HCT116 (cell line): ENCODE measurements around the gene TNFSF8. TPM values are rescaled to one million over a fixed set of nuclear protein-coding genes. Genes with fewer than 3 reads are reported as not detected.

Source experiments
- ATAC-seq: fragments of 200-7000 bp; cut with Tn5 transposase; 2 replicates; pipeline ENCODE4 v1.9.1; 2020; ENCODE audit warnings: mild to moderate bottlenecking, moderate library complexity
- BruUV-seq: library from RNA; stranded (reverse); fragments of 400-500 nt; replicated peaks from 2 replicates; lab custom pipeline; 2021; lab: Mats Ljungman, UMichigan
- CTCF ChIA-PET: fragments of 300-600 bp; sonication (Branson Sonifier 250); formaldehyde crosslinking; loops from one replicate; lab custom pipeline; 2021; ENCODE audit warnings: antibody characterized with exemption; lab: Charles Lee
- POLR2A ChIA-PET: fragments of 300-600, 350-600 bp; sonication (Branson Sonifier 250); formaldehyde crosslinking; loops from one replicate; lab custom pipeline; 2021; ENCODE audit warnings: antibody characterized with exemption; lab: Charles Lee
- RAD21 ChIA-PET, 2 experiments: fragments of 300-600 bp; sonication (Branson Sonifier 250); formaldehyde crosslinking; loops; one replicate each; lab custom pipeline; 2023; ENCODE audit warnings: low total read pairs in 2 of 2; ENCODE audit not compliant: uncharacterized antibody in 2 of 2, unreplicated experiment in 2 of 2, low non-redundant PET in 1 of 2; lab: Charles Lee
- DNase-seq: peaks from one replicate; pipeline ENCODE4 v3.0.0-alpha.2; 2010; ENCODE audit warnings: low read depth, low spot score
- H2AFZ ChIP-seq: fragments of 200-600 bp; shearing (Covaris generic), sonication (generic); 2 replicates; pipeline ENCODE4 v1.6.1; 2017; ENCODE audit warnings: low read depth, mixed run types, mixed read lengths, antibody characterized with exemption, low read length; ENCODE audit not compliant: poor library complexity, severe bottlenecking
- H3K27ac ChIP-seq: 2 replicates; pipeline ENCODE4 v1.5.1; 2012; ENCODE audit warnings: low read depth, low read length
- H3K27me3 ChIP-seq: fragments of 200-600 bp; sonication (generic); 2 replicates; pipeline ENCODE4 v1.6.1; 2016; ENCODE audit warnings: mixed run types, low read length, mixed read lengths; ENCODE audit not compliant: insufficient read depth
- H3K36me3 ChIP-seq, 2 experiments: fragments of 200-500 bp in 1 of 2; fragments of 200-600 bp in 1 of 2; sonication (Bioruptor generic) in 1 of 2; sonication (generic) in 1 of 2; 2 replicates each; pipeline versions ENCODE4 v1.5.1 to v1.6.1; 2014 to 2016; ENCODE audit warnings: low read length in 2 of 2, inconsistent platforms in 1 of 2, mixed read lengths in 1 of 2, mixed run types in 1 of 2; ENCODE audit not compliant: insufficient read depth in 2 of 2, control insufficient read depth in 1 of 2
- H3K4me1 ChIP-seq, 2 experiments: fragments of 200-600 bp in 1 of 2; sonication (generic) in 1 of 2; 2 replicates each; pipeline versions ENCODE4 v1.5.1 to v1.6.1; 2012 to 2017; ENCODE audit warnings: low read length in 2 of 2, inconsistent platforms in 1 of 2, mild to moderate bottlenecking in 1 of 2, mixed read lengths in 1 of 2, mixed run types in 1 of 2, moderate library complexity in 1 of 2; ENCODE audit not compliant: insufficient read depth in 2 of 2, control insufficient read depth in 1 of 2
- H3K4me2 ChIP-seq: fragments of 200-600 bp; sonication (generic); 2 replicates; pipeline ENCODE4 v1.6.1; 2017; ENCODE audit warnings: mixed run types, low read length, mixed read lengths
- H3K4me3 ChIP-seq, 2 experiments: fragments of 200-600 bp in 1 of 2; sonication (generic) in 1 of 2; replicated peaks in 1 of 2; 2 replicates each; pipeline ENCODE4 v1.5.1; 2011 to 2016; ENCODE audit warnings: low read length in 2 of 2, control low read depth in 1 of 2, low read depth in 1 of 2, mild to moderate bottlenecking in 1 of 2, mixed read lengths in 1 of 2, mixed run types in 1 of 2
- H3K79me2 ChIP-seq: fragments of 200-600 bp; sonication (generic); 2 replicates; pipeline ENCODE4 v1.6.1; 2017; ENCODE audit warnings: mild to moderate bottlenecking, mixed run types, low read length, moderate library complexity, mixed read lengths; ENCODE audit not compliant: insufficient read depth
- H3K9ac ChIP-seq: fragments of 200-600 bp; sonication (generic); 2 replicates; pipeline ENCODE4 v1.6.1; 2016; ENCODE audit warnings: low read length, mixed read lengths
- H3K9me2 ChIP-seq: fragments of 200-600 bp; sonication (generic), shearing (Covaris generic); 2 replicates; pipeline ENCODE4 v1.6.1; 2017; ENCODE audit warnings: mixed run types, mild to moderate bottlenecking, moderate library complexity; ENCODE audit not compliant: insufficient read depth
- H3K9me3 ChIP-seq, 2 experiments: fragments of 200-500 bp in 1 of 2; fragments of 200-600 bp in 1 of 2; sonication (Bioruptor generic) in 1 of 2; sonication (generic) in 1 of 2; 2 replicates each; pipeline ENCODE4 v1.6.1; 2014 to 2017; ENCODE audit warnings: low read length in 2 of 2, mixed read lengths in 2 of 2, inconsistent platforms in 1 of 2, low read depth in 1 of 2, mild to moderate bottlenecking in 1 of 2, mixed run types in 1 of 2, moderate library complexity in 1 of 2; ENCODE audit not compliant: control insufficient read depth in 1 of 2, insufficient read depth in 1 of 2
- H4K20me1 ChIP-seq: fragments of 200-600 bp; sonication (generic), shearing (Covaris generic); 2 replicates; pipeline ENCODE4 v1.6.1; 2017; ENCODE audit warnings: mixed run types, mild to moderate bottlenecking, moderate library complexity; ENCODE audit not compliant: insufficient read depth
- CBX3 ChIP-seq: IDR thresholded peaks from 2 replicates; pipeline ENCODE4 v1.6.1; 2012; ENCODE audit warnings: low read depth
- CTCF ChIP-seq, 3 experiments: fragments of 200-600 bp in 1 of 3; sonication (generic) in 1 of 3; IDR thresholded peaks in 2 of 3; conservative IDR thresholded peaks in 1 of 3; 2 replicates each; pipeline ENCODE4 v1.5.1; 2012 to 2017; ENCODE audit warnings: low read depth in 2 of 3, low read length in 2 of 3, antibody characterized with exemption in 1 of 3, borderline replicate concordance in 1 of 3, control low read depth in 1 of 3, mild to moderate bottlenecking in 1 of 3, mixed read lengths in 1 of 3, mixed run types in 1 of 3, moderate library complexity in 1 of 3; ENCODE audit not compliant: insufficient read depth in 1 of 3
- EZH2 ChIP-seq: fragments of 200-600 bp; sonication (generic); IDR thresholded peaks from 2 replicates; pipeline ENCODE4 v1.6.1; 2017; ENCODE audit warnings: antibody characterized with exemption, mixed run types
- EZH2phosphoT487 ChIP-seq: fragments of 200-600 bp; IDR thresholded peaks from 2 replicates; pipeline ENCODE4 v1.6.1; 2018; ENCODE audit warnings: antibody characterized with exemption, borderline replicate concordance
- POLR2AphosphoS5 ChIP-seq: IDR thresholded peaks from 2 replicates; pipeline ENCODE4 v1.6.1; 2011; ENCODE audit warnings: mild to moderate bottlenecking, low read depth, low read length, moderate library complexity
- SIN3A ChIP-seq: IDR thresholded peaks from 2 replicates; pipeline ENCODE4 v1.6.1; 2012; ENCODE audit warnings: low read depth
- SP1 ChIP-seq: IDR thresholded peaks from 2 replicates; pipeline ENCODE4 v1.6.1; 2012; ENCODE audit warnings: low read depth
- TCF7L2 ChIP-seq: IDR thresholded peaks from 2 replicates; pipeline ENCODE4 v1.7.0; 2011; ENCODE audit warnings: borderline replicate concordance, inconsistent platforms; ENCODE audit not compliant: insufficient read depth, insufficient read length; ENCODE audit errors: extremely low read depth
- YY1 ChIP-seq: IDR thresholded peaks from 2 replicates; pipeline ENCODE4 v1.6.1; 2011; ENCODE audit warnings: low read length, low read depth, moderate library complexity, mild to moderate bottlenecking; ENCODE audit not compliant: insufficient replicate concordance; ENCODE audit errors: extremely low read depth
- ZBTB33 ChIP-seq: IDR thresholded peaks from 2 replicates; pipeline ENCODE4 v1.6.1; 2011; ENCODE audit warnings: mild to moderate bottlenecking, low read length, moderate library complexity; ENCODE audit not compliant: insufficient replicate concordance; ENCODE audit errors: extremely low read depth
- ZFX ChIP-seq: fragments of 450-650 bp; IDR thresholded peaks from 2 replicates; pipeline ENCODE4 v1.6.1; 2017
- intact Hi-C: fragments of 100-400 bp; cut with micrococcal nuclease; formaldehyde crosslinking; loops from 2 replicates; pipeline ENCODE4 v1.10.0; 2022
- total RNA-seq: library from RNA; stranded (reverse); gene quantifications from one replicate; pipeline ENCODE4 v1.2.1, GENCODE V29; 2021; ENCODE audit not compliant: unreplicated experiment
- TF ChIP-seq, protein P1 (sequence below): IDR thresholded peaks from 2 replicates; pipeline ENCODE4 v1.6.1; 2012
- TF ChIP-seq, protein P2 (sequence below): IDR thresholded peaks from 2 replicates; pipeline ENCODE4 v1.6.1; 2012; ENCODE audit warnings: low read depth

TNFSF8 gene
- total RNA-seq, 1 experiment from 2014 or later = not detected

GRCh38 chr9:114883709-114884108, 46.7 kb downstream of the TNFSF8 start (continued):
- TF ChIP-seq CTCF (IDR thresholded peaks at IDR 0.05 in 2 of 3, conservative IDR thresholded peaks at IDR 0.05 in 1 of 3; ENCODE audit: borderline replicate concordance in 1 of 3, insufficient read depth in 1 of 3, low read depth in 2 of 3, low read length in 2 of 3) = no peak
- no peak for TF ChIP-seq SP1
- TF ChIP-seq ZFX = no peak

DNA sequence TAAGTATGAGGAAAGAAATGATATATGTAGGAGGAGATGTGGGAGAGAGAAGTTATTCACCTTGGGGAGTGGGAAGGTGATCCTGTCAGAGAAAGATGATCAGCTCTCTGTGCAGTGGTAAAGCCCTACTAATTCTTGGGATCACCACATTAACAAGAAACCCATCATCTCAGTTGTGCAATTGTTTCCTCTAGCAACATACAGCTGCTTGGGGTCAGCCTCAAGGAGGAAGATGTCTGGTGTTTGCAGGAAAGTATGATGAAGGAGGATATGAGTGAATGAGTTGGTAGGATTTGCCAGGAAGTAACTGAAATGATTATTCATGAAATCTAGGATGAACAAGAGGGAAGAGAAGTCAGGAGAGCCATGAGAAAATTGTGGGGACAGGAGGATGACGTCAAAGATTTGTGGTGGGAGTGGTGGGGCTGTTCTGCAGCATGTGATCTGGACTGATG, 50.1 kb downstream of the TNFSF8 start:
- no peak for ATAC-seq
- Histone ChIP-seq H3K79me2 (no peaks in the 10 kb centered on the region), H2AFZ (no peak overlapping the region), H3K4me1 (no peaks in the 10 kb centered on the region), H3K36me3 (no peaks in the 10 kb centered on the region), H3K9ac (no peak overlapping the region), H3K9me3 (no peaks in the 10 kb centered on the region), H3K27ac (no peak overlapping the region), H3K9me2 (no peaks in the 10 kb centered on the region), H4K20me1 (no peaks in the 10 kb centered on the region), H3K4me3 (no peak overlapping the region), H3K27me3 (peaks cover 14% of the 10 kb centered on the region), H3K4me2 (no peak overlapping the region)
- ChIA-PET POLR2A (no interaction called here), CTCF (no interaction called here), RAD21 (no interaction called here)
- no peak for DNase-seq
- no TSS peak for BruUV-seq
- intact Hi-C loops = no loop called here
- TF ChIP-seq ZBTB33 (no peak), SIN3A (no peak), POLR2AphosphoS5 (no peak), EZH2 (no peak), CBX3 (no peak), EZH2phosphoT487 (no peak), ZFX (no peak), YY1 (no peak), TCF7L2 (no peak), CTCF (IDR thresholded peaks at IDR 0.05 in 2 of 3, conservative IDR thresholded peaks at IDR 0.05 in 1 of 3; ENCODE audit: borderline replicate concordance in 1 of 3, insufficient read depth in 1 of 3, low read depth in 2 of 3, low read length in 2 of 3) (no peak), SP1 (no peak)
- TF ChIP-seq, protein P1, sequence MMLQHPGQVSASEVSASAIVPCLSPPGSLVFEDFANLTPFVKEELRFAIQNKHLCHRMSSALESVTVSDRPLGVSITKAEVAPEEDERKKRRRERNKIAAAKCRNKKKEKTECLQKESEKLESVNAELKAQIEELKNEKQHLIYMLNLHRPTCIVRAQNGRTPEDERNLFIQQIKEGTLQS = no peak
- TF ChIP-seq, protein P2, sequence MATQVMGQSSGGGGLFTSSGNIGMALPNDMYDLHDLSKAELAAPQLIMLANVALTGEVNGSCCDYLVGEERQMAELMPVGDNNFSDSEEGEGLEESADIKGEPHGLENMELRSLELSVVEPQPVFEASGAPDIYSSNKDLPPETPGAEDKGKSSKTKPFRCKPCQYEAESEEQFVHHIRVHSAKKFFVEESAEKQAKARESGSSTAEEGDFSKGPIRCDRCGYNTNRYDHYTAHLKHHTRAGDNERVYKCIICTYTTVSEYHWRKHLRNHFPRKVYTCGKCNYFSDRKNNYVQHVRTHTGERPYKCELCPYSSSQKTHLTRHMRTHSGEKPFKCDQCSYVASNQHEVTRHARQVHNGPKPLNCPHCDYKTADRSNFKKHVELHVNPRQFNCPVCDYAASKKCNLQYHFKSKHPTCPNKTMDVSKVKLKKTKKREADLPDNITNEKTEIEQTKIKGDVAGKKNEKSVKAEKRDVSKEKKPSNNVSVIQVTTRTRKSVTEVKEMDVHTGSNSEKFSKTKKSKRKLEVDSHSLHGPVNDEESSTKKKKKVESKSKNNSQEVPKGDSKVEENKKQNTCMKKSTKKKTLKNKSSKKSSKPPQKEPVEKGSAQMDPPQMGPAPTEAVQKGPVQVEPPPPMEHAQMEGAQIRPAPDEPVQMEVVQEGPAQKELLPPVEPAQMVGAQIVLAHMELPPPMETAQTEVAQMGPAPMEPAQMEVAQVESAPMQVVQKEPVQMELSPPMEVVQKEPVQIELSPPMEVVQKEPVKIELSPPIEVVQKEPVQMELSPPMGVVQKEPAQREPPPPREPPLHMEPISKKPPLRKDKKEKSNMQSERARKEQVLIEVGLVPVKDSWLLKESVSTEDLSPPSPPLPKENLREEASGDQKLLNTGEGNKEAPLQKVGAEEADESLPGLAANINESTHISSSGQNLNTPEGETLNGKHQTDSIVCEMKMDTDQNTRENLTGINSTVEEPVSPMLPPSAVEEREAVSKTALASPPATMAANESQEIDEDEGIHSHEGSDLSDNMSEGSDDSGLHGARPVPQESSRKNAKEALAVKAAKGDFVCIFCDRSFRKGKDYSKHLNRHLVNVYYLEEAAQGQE = no peak
